Measurements from ENCODE around the gene TF.

DNA sequence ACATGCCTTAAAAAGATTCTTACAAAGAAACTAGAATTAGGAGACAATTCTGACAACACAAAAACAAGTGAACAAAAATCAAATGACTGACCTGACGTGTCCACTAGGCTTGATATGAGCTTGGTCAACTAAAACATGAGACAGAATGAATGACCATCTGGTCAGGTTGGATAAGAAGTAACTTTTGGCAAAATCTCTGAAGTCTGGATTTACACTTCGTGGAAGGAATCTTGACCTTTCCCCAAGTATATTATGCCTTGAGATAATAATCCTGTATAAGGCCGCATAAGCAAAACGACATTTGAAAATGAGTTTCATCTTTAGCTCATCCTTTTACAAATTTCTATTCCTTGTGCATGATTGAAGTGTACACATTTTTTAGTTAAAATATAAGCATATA is 1.1 kb upstream of the TF start:
- TF ChIP-seq, protein P1, sequence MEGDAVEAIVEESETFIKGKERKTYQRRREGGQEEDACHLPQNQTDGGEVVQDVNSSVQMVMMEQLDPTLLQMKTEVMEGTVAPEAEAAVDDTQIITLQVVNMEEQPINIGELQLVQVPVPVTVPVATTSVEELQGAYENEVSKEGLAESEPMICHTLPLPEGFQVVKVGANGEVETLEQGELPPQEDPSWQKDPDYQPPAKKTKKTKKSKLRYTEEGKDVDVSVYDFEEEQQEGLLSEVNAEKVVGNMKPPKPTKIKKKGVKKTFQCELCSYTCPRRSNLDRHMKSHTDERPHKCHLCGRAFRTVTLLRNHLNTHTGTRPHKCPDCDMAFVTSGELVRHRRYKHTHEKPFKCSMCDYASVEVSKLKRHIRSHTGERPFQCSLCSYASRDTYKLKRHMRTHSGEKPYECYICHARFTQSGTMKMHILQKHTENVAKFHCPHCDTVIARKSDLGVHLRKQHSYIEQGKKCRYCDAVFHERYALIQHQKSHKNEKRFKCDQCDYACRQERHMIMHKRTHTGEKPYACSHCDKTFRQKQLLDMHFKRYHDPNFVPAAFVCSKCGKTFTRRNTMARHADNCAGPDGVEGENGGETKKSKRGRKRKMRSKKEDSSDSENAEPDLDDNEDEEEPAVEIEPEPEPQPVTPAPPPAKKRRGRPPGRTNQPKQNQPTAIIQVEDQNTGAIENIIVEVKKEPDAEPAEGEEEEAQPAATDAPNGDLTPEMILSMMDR (IDR thresholded peaks at IDR 0.05; ENCODE audit: insufficient read depth, low read depth, low read length): no peak
- TF ChIP-seq EZH2 (IDR thresholded peaks at IDR 0.05; ENCODE audit: insufficient read depth, low read length): no peak

Measured in astrocyte (in vitro differentiated cells and primary cell).